Activated naive CD4-positive, alpha-beta T cell treated with anti-CD3 and anti-CD28 coated beads for 36 hours (primary cell): ENCODE results near the gene APOBEC3A. TPM values are rescaled to one million over a fixed set of nuclear protein-coding genes. Genes with fewer than 3 reads are reported as not detected.

Source experiments
- CTCF ChIA-PET: fragments of 350-600 bp; sonication (Branson Sonifier 250); formaldehyde crosslinking; loops from one replicate; lab custom pipeline; 2021; ENCODE audit warnings: antibody characterized with exemption; lab: Charles Lee
- DNase-seq: peaks from one replicate; pipeline ENCODE4 v3.0.0-alpha.2; 2020
- H3K27ac Mint-ChIP-seq: one replicate; pipeline ENCODE4 v1.8.0; 2021; ENCODE audit warnings: mild to moderate bottlenecking, mixed read lengths
- H3K27me3 Mint-ChIP-seq: one replicate; pipeline ENCODE4 v1.8.0; 2021; ENCODE audit warnings: low read depth, mixed read lengths
- H3K36me3 Mint-ChIP-seq: one replicate; pipeline ENCODE4 v1.8.0; 2021; ENCODE audit warnings: low read depth, mixed read lengths
- H3K4me1 Mint-ChIP-seq: one replicate; pipeline ENCODE4 v1.8.0; 2021; ENCODE audit warnings: low read depth, mixed read lengths
- H3K4me3 Mint-ChIP-seq: one replicate; pipeline ENCODE4 v1.8.0; 2021; ENCODE audit warnings: mild to moderate bottlenecking, moderate library complexity, mixed read lengths
- H3K9me3 Mint-ChIP-seq: one replicate; pipeline ENCODE4 v1.8.0; 2021; ENCODE audit warnings: mixed read lengths
- intact Hi-C: fragments of 100-400 bp; cut with micrococcal nuclease; formaldehyde crosslinking; loops from one replicate; pipeline ENCODE4 v1.15.1; 2023
- total RNA-seq, 2 experiments: library from RNA; stranded (reverse); gene quantifications; one replicate each; pipeline ENCODE4 v1.2.3, GENCODE V29; 2021

Gene APOBEC3A
- total RNA-seq: not detected

GRCh38 chr22:38957046-38957770 is at the start of gene APOBEC3A:
TSS of gene APOBEC3A (plus strand) at chr22:38957609. CDS start at chr22:38957692, 83 bp downstream.
- Mint-ChIP-seq H3K4me3 (no peak within 1 kb of the TSS), H3K4me1 (peaks cover 24% of the 10 kb centered on the region), H3K9me3 (no peaks in the 10 kb centered on the region), H3K27ac (peak within 1 kb of the TSS; percentile 70), H3K27me3 (no peaks in the 10 kb centered on the region), H3K36me3 (no peaks in the 10 kb centered on the region)
- CTCF ChIA-PET: interaction anchor here (1.4 kb wide), 1 partner anchor 17 kb away, joined by 5 read pairs; no protein-coding TSS in a partner anchor
- intact Hi-C loops: no loop called here
- DNase-seq: no peak

DNA sequence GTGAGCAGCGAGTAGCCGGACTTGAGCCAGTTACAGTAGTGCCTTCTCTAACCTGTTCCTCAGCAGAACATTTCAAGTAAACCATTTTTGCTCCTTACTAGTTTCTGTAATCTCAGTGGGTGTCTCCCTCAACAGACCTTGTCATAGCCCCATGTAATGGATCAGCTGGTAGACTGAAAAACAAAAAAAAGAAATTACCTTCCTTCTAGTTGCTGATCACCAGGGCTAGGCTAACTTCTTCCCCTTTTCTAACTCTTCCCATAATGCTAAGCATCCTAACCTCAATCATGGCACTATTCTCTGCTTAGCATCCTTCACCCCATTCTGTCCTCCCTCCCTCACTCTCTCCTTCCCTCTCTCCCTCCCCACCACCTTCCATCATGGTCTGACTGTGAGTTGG is 49.6 kb upstream of the APOBEC3A start:
- peaks cover 3% of the 10 kb centered on the region for H3K36me3 Mint-ChIP-seq
- H3K27ac Mint-ChIP-seq: no peak overlapping the region
- H3K27me3 Mint-ChIP-seq: peaks cover 7% of the 10 kb centered on the region
- CTCF ChIA-PET: no interaction called here
- H3K9me3 Mint-ChIP-seq: peaks cover 4% of the 10 kb centered on the region
- no peak for DNase-seq
- no peak overlapping the region for H3K4me3 Mint-ChIP-seq
- no peaks in the 10 kb centered on the region for H3K4me1 Mint-ChIP-seq
- intact Hi-C loops: no loop called here

- H3K9me3 Mint-ChIP-seq: no peaks in the 10 kb centered on the region
- H3K27me3 Mint-ChIP-seq: peaks cover 5% of the 10 kb centered on the region
- H3K4me1 Mint-ChIP-seq: no peaks in the 10 kb centered on the region
- intact Hi-C loops: no loop called here
- H3K4me3 Mint-ChIP-seq: no peak overlapping the region
- DNase-seq: no peak
- no peak overlapping the region for H3K27ac Mint-ChIP-seq
- H3K36me3 Mint-ChIP-seq: no peaks in the 10 kb centered on the region
- CTCF ChIA-PET: interaction anchor here (0.6 kb wide), 1 partner anchor 21 kb away, joined by 4 read pairs; no protein-coding TSS in a partner anchor
Observed at GRCh38 chr22:38911434-38911833, 46.0 kb upstream of the APOBEC3A start.

- Mint-ChIP-seq H3K9me3 (no peaks in the 10 kb centered on the region), H3K27ac (no peak overlapping the region), H3K36me3 (no peaks in the 10 kb centered on the region), H3K27me3 (peaks cover 18% of the 10 kb centered on the region), H3K4me1 (no peaks in the 10 kb centered on the region), H3K4me3 (no peak overlapping the region)
- intact Hi-C loops: no loop called here
- no peak for DNase-seq
- CTCF ChIA-PET: interaction anchor here (0.6 to 1.7 kb wide), 4 partner anchors 30 to 368 kb away, joined by 3 to 8 read pairs (median 3); no protein-coding TSS in a partner anchor
Observed at GRCh38 chr22:38919631-38920190, 37.7 kb upstream of the APOBEC3A start.

DNA sequence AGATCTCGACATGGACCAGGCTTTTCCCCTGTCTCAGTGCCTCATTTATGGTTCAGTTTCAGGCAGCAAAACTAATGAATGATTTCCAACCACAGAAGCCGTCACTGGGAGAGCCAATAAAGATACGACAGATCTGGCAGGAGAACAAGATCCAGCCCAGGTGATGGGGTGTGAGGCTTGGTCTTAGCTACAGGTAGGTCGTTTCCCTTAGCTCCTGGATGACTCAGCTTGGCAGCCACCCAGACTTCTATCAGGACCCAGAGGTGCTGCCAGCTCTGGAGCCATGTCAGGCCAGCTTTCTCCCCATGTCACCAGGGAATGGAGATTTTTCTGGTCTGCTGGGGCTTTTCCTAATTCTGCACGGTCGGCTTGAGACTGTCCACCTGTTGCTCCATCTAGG is 36.3 kb upstream of the APOBEC3A start:
- H3K4me3 Mint-ChIP-seq: no peak overlapping the region
- no peak for DNase-seq
- no peaks in the 10 kb centered on the region for H3K9me3 Mint-ChIP-seq
- no peak overlapping the region for H3K27ac Mint-ChIP-seq
- intact Hi-C loops: no loop called here
- peaks cover 24% of the 10 kb centered on the region for H3K27me3 Mint-ChIP-seq
- no peaks in the 10 kb centered on the region for H3K36me3 Mint-ChIP-seq
- CTCF ChIA-PET: interaction anchor here (0.6 to 1.0 kb wide), 2 partner anchors 78 to 82 kb away, joined by 3 read pairs; no protein-coding TSS in a partner anchor
- no peaks in the 10 kb centered on the region for H3K4me1 Mint-ChIP-seq

DNA sequence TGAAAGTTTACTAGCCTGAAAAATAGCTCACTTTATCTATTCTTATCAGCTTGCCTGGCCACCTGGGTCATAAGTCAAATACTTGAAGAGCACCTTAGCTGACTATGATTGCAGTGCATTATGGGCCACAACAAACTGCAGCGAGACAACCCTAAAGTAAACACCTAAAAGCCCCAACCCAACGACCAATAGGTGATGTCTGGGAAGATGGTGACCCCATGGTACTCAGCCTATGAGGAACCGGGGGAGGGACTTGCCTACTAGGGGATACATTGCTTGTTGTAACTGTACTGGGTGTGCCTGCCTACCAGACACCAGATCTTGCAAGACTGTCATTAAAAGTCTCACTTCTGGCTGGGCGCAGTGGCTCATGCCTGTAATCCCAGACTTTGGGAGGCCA is 35.6 kb upstream of the APOBEC3A start:
- DNase-seq: no peak

GRCh38 chr22:38923463-38924346 is 33.7 kb upstream of the APOBEC3A start:
- H3K9me3 Mint-ChIP-seq: no peaks in the 10 kb centered on the region
- no peak for DNase-seq
- CTCF ChIA-PET: interaction anchor here (1.6 kb wide), 1 partner anchor 79 kb away, joined by 7 read pairs; no protein-coding TSS in a partner anchor

More for the DNA sequence above, 35.6 kb upstream of the APOBEC3A start:
- H3K4me3 Mint-ChIP-seq: no peak overlapping the region
- H3K27me3 Mint-ChIP-seq: peaks cover 24% of the 10 kb centered on the region
- CTCF ChIA-PET: interaction anchor here (0.6 to 1.0 kb wide), 2 partner anchors 82 to 626 kb away, joined by 3 read pairs; no protein-coding TSS in a partner anchor
- no peaks in the 10 kb centered on the region for H3K9me3 Mint-ChIP-seq
- H3K27ac Mint-ChIP-seq: no peak overlapping the region
- intact Hi-C loops: no loop called here
- no peaks in the 10 kb centered on the region for H3K4me1 Mint-ChIP-seq
- no peaks in the 10 kb centered on the region for H3K36me3 Mint-ChIP-seq

DNA sequence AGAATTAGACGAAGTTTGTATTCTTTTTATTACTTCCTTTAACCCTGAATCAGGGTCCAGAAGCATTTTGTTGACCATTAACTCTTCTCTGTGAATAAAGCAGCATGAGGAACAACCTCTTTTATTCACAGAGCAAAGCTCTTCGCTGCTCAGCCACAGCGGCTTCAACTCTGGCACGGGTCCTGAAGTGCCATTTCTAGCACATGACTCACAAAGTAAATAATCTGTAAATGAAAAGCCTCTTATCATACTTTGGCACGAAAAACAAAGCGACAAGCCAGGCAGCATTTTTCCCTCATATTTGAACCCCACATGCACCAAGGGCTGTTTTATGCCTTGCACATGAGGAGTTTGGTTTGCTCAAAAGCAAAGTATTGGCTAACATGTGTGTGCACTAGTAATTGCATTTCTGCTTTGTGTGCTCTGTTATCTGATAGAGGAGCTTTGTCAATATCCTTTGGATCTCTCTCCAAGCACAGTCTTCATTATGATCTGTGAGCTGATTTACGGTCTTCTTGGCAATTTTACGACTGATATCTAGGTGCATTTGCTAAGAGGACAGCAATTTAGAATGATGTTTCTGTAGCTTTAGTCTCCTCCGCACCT is 33.0 kb upstream of the APOBEC3A start:
- H3K36me3 Mint-ChIP-seq: no peaks in the 10 kb centered on the region
- H3K27me3 Mint-ChIP-seq: peaks cover 33% of the 10 kb centered on the region
- no peaks in the 10 kb centered on the region for H3K9me3 Mint-ChIP-seq
- CTCF ChIA-PET: interaction anchor here (0.5 to 1.6 kb wide), 3 partner anchors 78 to 207 kb away, joined by 3 to 7 read pairs (median 4); no protein-coding TSS in a partner anchor
- intact Hi-C loops: no loop called here
- H3K4me1 Mint-ChIP-seq: peaks cover 4% of the 10 kb centered on the region
- no peak overlapping the region for H3K4me3 Mint-ChIP-seq
- no peak for DNase-seq
- no peak overlapping the region for H3K27ac Mint-ChIP-seq

More at GRCh38 chr22:38923463-38924346, 33.7 kb upstream of the APOBEC3A start:
- Mint-ChIP-seq H3K27ac (no peak overlapping the region), H3K4me1 (peaks cover 4% of the 10 kb centered on the region), H3K27me3 (peaks cover 31% of the 10 kb centered on the region), H3K4me3 (peak overlapping the region; percentile 3), H3K36me3 (no peaks in the 10 kb centered on the region)
- intact Hi-C loops: no loop called here

- Mint-ChIP-seq H3K9me3 (no peaks in the 10 kb centered on the region), H3K36me3 (no peaks in the 10 kb centered on the region), H3K27me3 (peaks cover 33% of the 10 kb centered on the region), H3K4me3 (no peak overlapping the region), H3K4me1 (peaks cover 4% of the 10 kb centered on the region), H3K27ac (no peak overlapping the region)
- DNase-seq: no peak
- intact Hi-C loops: loop anchor here (5.0 kb wide), 1 partner anchor 77 kb away; no protein-coding TSS in a partner anchor
- CTCF ChIA-PET: interaction anchor here (1.4 to 1.6 kb wide), 3 partner anchors 26 to 77 kb away, joined by 3 to 7 read pairs (median 4); no protein-coding TSS in a partner anchor
Observed at GRCh38 chr22:38925571-38926041, 31.8 kb upstream of the APOBEC3A start.

- Mint-ChIP-seq H3K4me3 (peak overlapping the region; percentile 51), H3K36me3 (no peaks in the 10 kb centered on the region)
Observed at GRCh38 chr22:38927033-38927781, 30.2 kb upstream of the APOBEC3A start.

DNA sequence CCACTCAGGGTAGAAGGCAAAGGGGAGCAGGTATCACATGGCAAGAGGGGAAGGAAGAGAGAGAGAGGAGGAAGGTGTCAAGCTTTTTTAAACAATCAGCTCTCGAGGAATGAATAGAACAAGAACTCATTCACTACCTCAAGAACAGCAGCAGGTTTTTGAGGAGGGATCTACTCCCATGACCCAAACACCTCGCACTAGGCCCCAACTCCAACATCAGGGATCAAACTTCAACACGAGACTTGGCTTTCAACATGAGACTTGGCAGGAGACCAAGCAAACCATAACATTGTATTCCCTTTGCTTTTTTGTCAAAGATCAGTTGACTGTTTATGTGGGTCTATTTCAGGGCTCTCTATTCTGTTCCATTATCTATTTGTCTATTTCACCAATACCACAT is 26.9 kb upstream of the APOBEC3A start:
- Mint-ChIP-seq H3K27me3 (peaks cover 20% of the 10 kb centered on the region), H3K4me1 (peaks cover 4% of the 10 kb centered on the region), H3K4me3 (no peak overlapping the region), H3K36me3 (no peaks in the 10 kb centered on the region), H3K27ac (no peak overlapping the region), H3K9me3 (no peaks in the 10 kb centered on the region)
- intact Hi-C loops: no loop called here
- DNase-seq: no peak
- CTCF ChIA-PET: interaction anchor here (1.0 to 2.0 kb wide), 3 partner anchors 43 to 73 kb away, joined by 3 to 6 read pairs (median 4); no protein-coding TSS in a partner anchor

More at GRCh38 chr22:38927033-38927781, 30.2 kb upstream of the APOBEC3A start:
- H3K27ac Mint-ChIP-seq: no peak overlapping the region
- DNase-seq: peak; percentile 73
- peaks cover 4% of the 10 kb centered on the region for H3K4me1 Mint-ChIP-seq
- intact Hi-C loops: loop anchor here (5.0 kb wide), 1 partner anchor 75 kb away; no protein-coding TSS in a partner anchor
- peaks cover 33% of the 10 kb centered on the region for H3K27me3 Mint-ChIP-seq
- CTCF ChIA-PET: interaction anchor here (0.5 to 1.6 kb wide), 13 partner anchors 22 to 257 kb away, joined by 3 to 7 read pairs (median 4); no protein-coding TSS in a partner anchor
- H3K9me3 Mint-ChIP-seq: no peaks in the 10 kb centered on the region
